ENCODE results near the gene TMEM132A. TPM values are rescaled to one million over a fixed set of nuclear protein-coding genes. Genes with fewer than 3 reads are reported as not detected.

Gene TMEM132A
- total and polyA plus RNA-seq, 4 donors, result 0.60 to 1.6 (median 1.1) TPM

DNA sequence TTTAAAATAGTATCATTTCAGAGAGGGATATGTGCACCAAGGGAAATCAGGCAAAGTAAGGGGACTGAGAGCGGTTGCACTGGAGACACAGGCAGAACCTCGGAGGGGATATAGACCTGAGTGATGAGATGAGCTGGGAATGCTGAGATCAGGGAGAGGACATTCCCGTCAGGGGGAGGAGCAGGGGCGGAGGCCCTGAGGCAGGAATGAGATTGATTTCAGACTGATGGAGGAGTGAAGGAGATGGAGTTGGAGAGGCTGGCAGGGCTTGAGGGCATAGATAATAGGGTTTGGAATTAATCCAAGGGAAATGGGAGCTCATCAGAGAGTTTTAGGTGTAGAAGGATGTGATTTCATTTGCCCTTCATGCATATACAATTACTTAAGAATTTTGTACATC, 60.4 kb downstream of the TMEM132A start:
- Histone ChIP-seq H3K4me1 (ENCODE audit: control insufficient read depth in 4 of 4, insufficient read depth in 4 of 4, low read length in 3 of 4) (no peaks in the 10 kb centered on the region), H3K36me3 (ENCODE audit: control insufficient read depth in 4 of 4, insufficient read depth in 3 of 4, low read depth in 1 of 4, low read length in 3 of 4) (no peaks in the 10 kb centered on the region), H3K9me3 (ENCODE audit: control insufficient read depth in 4 of 4, low read length in 3 of 4) (no peaks in the 10 kb centered on the region), H3K9ac (ENCODE audit: low read depth in 1 of 2, low read length in 2 of 2) (no peak overlapping the region), H3K27ac (ENCODE audit: low read depth in 1 of 2, low read length in 2 of 2) (no peak overlapping the region), H3K27me3 (ENCODE audit: control insufficient read depth in 4 of 4, insufficient read depth in 4 of 4, low read length in 3 of 4) (peaks cover 0 to 2% (median 0%) of the 10 kb centered on the region in 4 donors), H3K4me3 (ENCODE audit: low read depth in 1 of 3, low read length in 3 of 3) (no peak overlapping the region)
- TF ChIP-seq, protein P1, sequence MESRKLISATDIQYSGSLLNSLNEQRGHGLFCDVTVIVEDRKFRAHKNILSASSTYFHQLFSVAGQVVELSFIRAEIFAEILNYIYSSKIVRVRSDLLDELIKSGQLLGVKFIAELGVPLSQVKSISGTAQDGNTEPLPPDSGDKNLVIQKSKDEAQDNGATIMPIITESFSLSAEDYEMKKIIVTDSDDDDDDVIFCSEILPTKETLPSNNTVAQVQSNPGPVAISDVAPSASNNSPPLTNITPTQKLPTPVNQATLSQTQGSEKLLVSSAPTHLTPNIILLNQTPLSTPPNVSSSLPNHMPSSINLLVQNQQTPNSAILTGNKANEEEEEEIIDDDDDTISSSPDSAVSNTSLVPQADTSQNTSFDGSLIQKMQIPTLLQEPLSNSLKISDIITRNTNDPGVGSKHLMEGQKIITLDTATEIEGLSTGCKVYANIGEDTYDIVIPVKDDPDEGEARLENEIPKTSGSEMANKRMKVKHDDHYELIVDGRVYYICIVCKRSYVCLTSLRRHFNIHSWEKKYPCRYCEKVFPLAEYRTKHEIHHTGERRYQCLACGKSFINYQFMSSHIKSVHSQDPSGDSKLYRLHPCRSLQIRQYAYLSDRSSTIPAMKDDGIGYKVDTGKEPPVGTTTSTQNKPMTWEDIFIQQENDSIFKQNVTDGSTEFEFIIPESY (IDR thresholded peaks at IDR 0.05), result no peak
- TF ChIP-seq RAD21 (IDR thresholded peaks at IDR 0.05) (no peak), FOXA2 (IDR thresholded peaks at IDR 0.05) (no peak), TAF1 (conservative IDR thresholded peaks at IDR 0.05) (no peak), EGR1 (IDR thresholded peaks at IDR 0.05; ENCODE audit: low read depth in 2 of 2) (no peak), YY1 (IDR thresholded peaks at IDR 0.05) (no peak), JUND (IDR thresholded peaks at IDR 0.05) (no peak), SP1 (IDR thresholded peaks at IDR 0.05) (no peak)
- TF ChIP-seq, protein P2, sequence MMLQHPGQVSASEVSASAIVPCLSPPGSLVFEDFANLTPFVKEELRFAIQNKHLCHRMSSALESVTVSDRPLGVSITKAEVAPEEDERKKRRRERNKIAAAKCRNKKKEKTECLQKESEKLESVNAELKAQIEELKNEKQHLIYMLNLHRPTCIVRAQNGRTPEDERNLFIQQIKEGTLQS (IDR thresholded peaks at IDR 0.05), result no peak
- TF ChIP-seq, protein P3, sequence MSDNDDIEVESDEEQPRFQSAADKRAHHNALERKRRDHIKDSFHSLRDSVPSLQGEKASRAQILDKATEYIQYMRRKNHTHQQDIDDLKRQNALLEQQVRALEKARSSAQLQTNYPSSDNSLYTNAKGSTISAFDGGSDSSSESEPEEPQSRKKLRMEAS (IDR thresholded peaks at IDR 0.05), result no peak
- 60% methylated on average over 4 of the region's 4 CpGs for WGBS
- DNase-seq (ENCODE audit: low spot score), result no peak

DNA sequence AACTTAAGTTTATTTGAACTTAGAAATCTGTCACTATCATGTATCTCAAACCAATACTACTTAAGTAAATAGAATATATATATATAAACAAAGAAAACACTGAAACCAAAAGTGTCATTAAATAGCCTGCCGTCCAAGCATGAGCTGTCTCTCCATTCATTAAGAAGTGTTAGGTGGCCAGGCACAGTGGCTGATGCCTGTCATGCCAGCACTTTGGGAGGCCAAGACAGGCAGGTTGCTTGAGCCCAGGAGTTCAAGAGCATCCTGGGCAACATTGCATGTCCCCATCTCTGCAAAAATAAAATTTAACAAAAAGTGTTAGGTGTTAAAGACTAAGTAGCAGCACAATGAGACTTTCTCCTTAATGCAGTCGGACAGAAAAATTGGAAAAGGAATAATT, 61.2 kb downstream of the TMEM132A start:
- Histone ChIP-seq H3K9me3 (ENCODE audit: control insufficient read depth in 4 of 4, low read length in 3 of 4) (no peaks in the 10 kb centered on the region), H3K4me1 (ENCODE audit: control insufficient read depth in 4 of 4, insufficient read depth in 4 of 4, low read length in 3 of 4) (no peaks in the 10 kb centered on the region), H3K9ac (ENCODE audit: low read depth in 1 of 2, low read length in 2 of 2) (no peak overlapping the region), H3K27ac (ENCODE audit: low read depth in 1 of 2, low read length in 2 of 2) (no peak overlapping the region), H3K4me3 (ENCODE audit: low read depth in 1 of 3, low read length in 3 of 3) (no peak overlapping the region), H3K27me3 (ENCODE audit: control insufficient read depth in 4 of 4, insufficient read depth in 4 of 4, low read length in 3 of 4) (peaks cover 0 to 2% (median 0%) of the 10 kb centered on the region in 4 donors), H3K36me3 (ENCODE audit: control insufficient read depth in 4 of 4, insufficient read depth in 3 of 4, low read depth in 1 of 4, low read length in 3 of 4) (no peaks in the 10 kb centered on the region)
- WGBS, result 74% methylated on average over 2 of the region's 2 CpGs
- TF ChIP-seq FOXA2 (IDR thresholded peaks at IDR 0.05) (no peak), GABPA (IDR thresholded peaks at IDR 0.05 in 1 of 2, conservative IDR thresholded peaks at IDR 0.05 in 1 of 2) (no peak)
- TF ChIP-seq, protein P4, sequence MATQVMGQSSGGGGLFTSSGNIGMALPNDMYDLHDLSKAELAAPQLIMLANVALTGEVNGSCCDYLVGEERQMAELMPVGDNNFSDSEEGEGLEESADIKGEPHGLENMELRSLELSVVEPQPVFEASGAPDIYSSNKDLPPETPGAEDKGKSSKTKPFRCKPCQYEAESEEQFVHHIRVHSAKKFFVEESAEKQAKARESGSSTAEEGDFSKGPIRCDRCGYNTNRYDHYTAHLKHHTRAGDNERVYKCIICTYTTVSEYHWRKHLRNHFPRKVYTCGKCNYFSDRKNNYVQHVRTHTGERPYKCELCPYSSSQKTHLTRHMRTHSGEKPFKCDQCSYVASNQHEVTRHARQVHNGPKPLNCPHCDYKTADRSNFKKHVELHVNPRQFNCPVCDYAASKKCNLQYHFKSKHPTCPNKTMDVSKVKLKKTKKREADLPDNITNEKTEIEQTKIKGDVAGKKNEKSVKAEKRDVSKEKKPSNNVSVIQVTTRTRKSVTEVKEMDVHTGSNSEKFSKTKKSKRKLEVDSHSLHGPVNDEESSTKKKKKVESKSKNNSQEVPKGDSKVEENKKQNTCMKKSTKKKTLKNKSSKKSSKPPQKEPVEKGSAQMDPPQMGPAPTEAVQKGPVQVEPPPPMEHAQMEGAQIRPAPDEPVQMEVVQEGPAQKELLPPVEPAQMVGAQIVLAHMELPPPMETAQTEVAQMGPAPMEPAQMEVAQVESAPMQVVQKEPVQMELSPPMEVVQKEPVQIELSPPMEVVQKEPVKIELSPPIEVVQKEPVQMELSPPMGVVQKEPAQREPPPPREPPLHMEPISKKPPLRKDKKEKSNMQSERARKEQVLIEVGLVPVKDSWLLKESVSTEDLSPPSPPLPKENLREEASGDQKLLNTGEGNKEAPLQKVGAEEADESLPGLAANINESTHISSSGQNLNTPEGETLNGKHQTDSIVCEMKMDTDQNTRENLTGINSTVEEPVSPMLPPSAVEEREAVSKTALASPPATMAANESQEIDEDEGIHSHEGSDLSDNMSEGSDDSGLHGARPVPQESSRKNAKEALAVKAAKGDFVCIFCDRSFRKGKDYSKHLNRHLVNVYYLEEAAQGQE (IDR thresholded peaks at IDR 0.05), result no peak
- DNase-seq (ENCODE audit: low spot score), result no peak
